A549 (cell line): ENCODE data around the gene TSTD2. TPM values are rescaled to one million over a fixed set of nuclear protein-coding genes. Genes with fewer than 3 reads are reported as not detected.

ENCODE experiments used
- ATAC-seq, 2 experiments: fragments of 200-7000 bp in 1 of 2; fragments of >200 bp in 1 of 2; cut with Nextera tagmentation in 1 of 2; cut with Tn5 transposase in 1 of 2; 3 replicates each; pipeline versions ENCODE4 v1.8.0 to v1.9.1; 2018 to 2020; ENCODE audit warnings: mild to moderate bottlenecking in 1 of 2, moderate library complexity in 1 of 2
- CTCF ChIA-PET: fragments of 300-600 bp; sonication (Branson Sonifier 250); formaldehyde crosslinking; extraction: SDS; loops from one replicate; lab custom pipeline; 2021; ENCODE audit warnings: antibody characterized with exemption, inconsistent platforms; lab: Yijun Ruan, JAX
- POLR2A ChIA-PET: fragments of 350-600 bp; formaldehyde crosslinking; extraction: SDS; loops from one replicate; lab custom pipeline; 2021; ENCODE audit warnings: antibody characterized with exemption, inconsistent platforms; lab: Yijun Ruan, JAX
- DNase-seq, 2 experiments: peaks; one replicate each; pipeline versions ENCODE4 v3.0.0 to v3.0.0-alpha.2; 2011 to 2016; ENCODE audit warnings: low read depth in 1 of 2, low spot score in 1 of 2
- FAIRE-seq: peaks from 2 replicates; lab custom pipeline; 2011; peaks lifted over from hg19 to GRCh38; lab: Jason Lieb, UNC
- H3K27ac ChIP-seq, 2 experiments: fragments of >200 bp; sonication (Bioruptor Twin); formaldehyde crosslinking; 3 replicates each; pipeline ENCODE4 v1.5.1; 2016 to 2017
- H3K4me1 ChIP-seq: fragments of >200 bp; sonication (Bioruptor Twin); formaldehyde crosslinking; 3 replicates; pipeline ENCODE4 v1.6.1; 2016
- H3K4me2 ChIP-seq: fragments of >200 bp; sonication (Bioruptor Twin); formaldehyde crosslinking; 3 replicates; pipeline ENCODE4 v1.6.1; 2016
- H3K4me3 ChIP-seq: fragments of >200 bp; sonication (Bioruptor Twin); formaldehyde crosslinking; 3 replicates; pipeline ENCODE4 v1.5.1; 2016
- H3K9me3 ChIP-seq: fragments of >200 bp; sonication (Bioruptor Twin); formaldehyde crosslinking; 3 replicates; pipeline ENCODE4 v1.6.1; 2016
- BHLHE40 ChIP-seq: IDR thresholded peaks from 2 replicates; pipeline ENCODE4 v1.6.1; 2012; ENCODE audit warnings: low read depth, low read length, inconsistent platforms
- CEBPB ChIP-seq, 2 experiments: fragments of >200 bp in 1 of 2; sonication (Bioruptor Twin) in 1 of 2; formaldehyde crosslinking in 1 of 2; IDR thresholded peaks; 2 replicates each; pipeline ENCODE4 v1.6.1; 2012 to 2016
- CHD2 ChIP-seq: fragments of 150-350 bp; IDR thresholded peaks from 2 replicates; pipeline ENCODE4 v1.6.1; 2014; ENCODE audit warnings: low read length; ENCODE audit not compliant: partially characterized antibody
- CHD4 ChIP-seq: fragments of 200-600 bp; sonication (generic); IDR thresholded peaks from 2 replicates; pipeline ENCODE4 v1.6.1; 2016; ENCODE audit warnings: antibody characterized with exemption, mild to moderate bottlenecking, borderline replicate concordance
- CTCF ChIP-seq: fragments of >200 bp; sonication (Bioruptor Twin); formaldehyde crosslinking; IDR thresholded peaks from 3 replicates; pipeline ENCODE4 v1.5.1; 2016
- E2F6 ChIP-seq: IDR thresholded peaks from 2 replicates; pipeline ENCODE4 v1.6.1; 2012; ENCODE audit warnings: low read depth, borderline replicate concordance
- EHF ChIP-seq: fragments of 250-450 bp; sonication (Bioruptor Pico); IDR thresholded peaks from 2 replicates; pipeline ENCODE4 v1.5.0; 2020; ENCODE audit warnings: mild to moderate bottlenecking
- ELK1 ChIP-seq: fragments of 150-350 bp; IDR thresholded peaks from 2 replicates; pipeline ENCODE4 v1.6.1; 2014; ENCODE audit warnings: low read depth, mild to moderate bottlenecking, low read length
- EP300 ChIP-seq, 2 experiments: fragments of >200 bp; sonication (Bioruptor Twin); formaldehyde crosslinking; IDR thresholded peaks; 2 replicates in 1 of 2; 3 replicates in 1 of 2; pipeline ENCODE4 v1.6.1; 2016 to 2017
- FOSB ChIP-seq: fragments of 250-450 bp; sonication (Bioruptor Pico); IDR thresholded peaks from 2 replicates; pipeline ENCODE4 v1.5.0; 2020; ENCODE audit warnings: mild to moderate bottlenecking, moderate library complexity
- FOXS1 ChIP-seq: fragments of 250-450 bp; sonication (Bioruptor Pico); IDR thresholded peaks from 2 replicates; pipeline ENCODE4 v1.5.0; 2020; ENCODE audit warnings: mild to moderate bottlenecking, moderate library complexity
- JUNB ChIP-seq: fragments of >200 bp; sonication (Bioruptor Twin); formaldehyde crosslinking; IDR thresholded peaks from 2 replicates; pipeline ENCODE4 v1.6.1; 2016
- KDM1A ChIP-seq: fragments of 200-600 bp; sonication (generic); IDR thresholded peaks from 2 replicates; pipeline ENCODE4 v1.6.1; 2016; ENCODE audit warnings: low read depth, mild to moderate bottlenecking
- KDM5A ChIP-seq: fragments of 200-600 bp; sonication (generic); IDR thresholded peaks from 2 replicates; pipeline ENCODE4 v1.6.1; 2016; ENCODE audit warnings: antibody characterized with exemption, mild to moderate bottlenecking
- NPAS2 ChIP-seq: fragments of 250-450 bp; sonication (Bioruptor Pico); IDR thresholded peaks from 2 replicates; pipeline ENCODE4 v1.8.0; 2022; ENCODE audit warnings: mild to moderate bottlenecking, moderate library complexity, borderline replicate concordance
- RCOR1 ChIP-seq: fragments of 150-350 bp; IDR thresholded peaks from 2 replicates; pipeline ENCODE4 v1.6.1; 2014; ENCODE audit warnings: antibody characterized with exemption, low read length, low read depth
- REST ChIP-seq: fragments of 200-600 bp; sonication (generic); IDR thresholded peaks from 2 replicates; pipeline ENCODE4 v1.6.1; 2016; ENCODE audit warnings: antibody characterized with exemption, mild to moderate bottlenecking, moderate library complexity
- SREBF2 ChIP-seq: fragments of 450-650 bp; IDR thresholded peaks from 2 replicates; pipeline ENCODE4 v1.6.1; 2014; ENCODE audit warnings: mild to moderate bottlenecking, moderate library complexity
- ZC3H11A ChIP-seq: fragments of 450-650 bp; IDR thresholded peaks from 2 replicates; pipeline ENCODE4 v1.6.1; 2014; ENCODE audit warnings: antibody characterized with exemption, mild to moderate bottlenecking
- ZFP36 ChIP-seq: fragments of 450-650 bp; IDR thresholded peaks from 2 replicates; pipeline ENCODE4 v1.6.1; 2014; ENCODE audit warnings: borderline replicate concordance; ENCODE audit not compliant: partially characterized antibody
- WGBS: methylation state at CpG from one replicate; pipeline ENCODE4 v1.1.6; 2017; ENCODE audit errors: missing lambda C conversion rate; 5-methylcytosine and 5-hydroxymethylcytosine counted together
- polyA plus RNA-seq, 4 experiments: library from polyadenylated mRNA; depleted of rRNA in 3 of 4; stranded (reverse); fragments of >200 nt; fragmentation: RNase III in 1 of 4; extraction: RNeasy Plus Mini Kit Qiagen cat#74134 plus additional on column Dnase treatment in 1 of 4; gene quantifications; 2 replicates in 3 of 4; 3 replicates in 1 of 4; pipeline ENCODE4 v1.2.3, GENCODE V29; 2011 to 2017
- TF ChIP-seq, protein P1 (sequence below): fragments of >200 bp; sonication (Bioruptor Twin); formaldehyde crosslinking; IDR thresholded peaks from 3 replicates; pipeline ENCODE4 v1.6.1; 2016
- TF ChIP-seq, protein P2 (sequence below): fragments of 250-450 bp; sonication (Bioruptor Pico); IDR thresholded peaks from 2 replicates; pipeline ENCODE4 v1.5.0; 2021; ENCODE audit warnings: mild to moderate bottlenecking, moderate library complexity, borderline replicate concordance

TSTD2 gene
- polyA plus RNA-seq, 2 of the 4 experiments (the other 2 are of a cell fraction): 11.4 to 37.4 TPM

GRCh38 chr9:97572892-97573365 is 60.2 kb downstream of the TSTD2 start:
- ChIA-PET CTCF (interaction anchor here (1.2 to 3.5 kb wide), 5 partner anchors 25 to 100 kb away, joined by 3 to 15 read pairs (median 4); no protein-coding TSS in a partner anchor), POLR2A (no interaction called here)
- Histone ChIP-seq H3K4me1 (no peaks in the 10 kb centered on the region), H3K4me2 (no peak overlapping the region), H3K27ac (no peak overlapping the region), H3K9me3 (no peaks in the 10 kb centered on the region), H3K4me3 (no peak overlapping the region)
- DNase-seq: no peak
- 74% methylated on average over 6 of the region's 6 CpGs for WGBS
- FAIRE-seq: no peak
- no peak for ATAC-seq
- no peak for TF ChIP-seq JUNB
- TF ChIP-seq ELK1: no peak
- TF ChIP-seq BHLHE40: no peak
- no peak for TF ChIP-seq SREBF2
- no peak for TF ChIP-seq CEBPB (IDR thresholded peaks at IDR 0.05)
- no peak for TF ChIP-seq ZC3H11A
- TF ChIP-seq ZFP36: no peak
- no peak for TF ChIP-seq CHD4
- TF ChIP-seq EHF (CRISPR knock-in tag): no peak
- no peak for TF ChIP-seq E2F6
- TF ChIP-seq KDM5A: no peak
- TF ChIP-seq CTCF: no peak
- no peak for TF ChIP-seq EP300 (IDR thresholded peaks at IDR 0.05)
- no peak for TF ChIP-seq KDM1A

GRCh38 chr9:97572196-97572891 is 60.8 kb downstream of the TSTD2 start:
- Histone ChIP-seq H3K4me2 (no peak overlapping the region), H3K9me3 (no peaks in the 10 kb centered on the region), H3K27ac (no peak overlapping the region), H3K4me1 (no peaks in the 10 kb centered on the region), H3K4me3 (no peak overlapping the region)
- DNase-seq (no peak), FAIRE-seq (no peak), ATAC-seq (no peak)
- ChIA-PET CTCF (interaction anchor here (1.2 to 3.5 kb wide), 5 partner anchors 26 to 99 kb away, joined by 3 to 15 read pairs (median 4); no protein-coding TSS in a partner anchor), POLR2A (no interaction called here)
- 67% methylated on average over 8 of the region's 9 CpGs for WGBS
- TF ChIP-seq RCOR1 (no peak), NPAS2 (CRISPR knock-in tag) (no peak), ZC3H11A (no peak), FOXS1 (CRISPR knock-in tag) (no peak), FOSB (CRISPR knock-in tag) (no peak), BHLHE40 (no peak)

DNA sequence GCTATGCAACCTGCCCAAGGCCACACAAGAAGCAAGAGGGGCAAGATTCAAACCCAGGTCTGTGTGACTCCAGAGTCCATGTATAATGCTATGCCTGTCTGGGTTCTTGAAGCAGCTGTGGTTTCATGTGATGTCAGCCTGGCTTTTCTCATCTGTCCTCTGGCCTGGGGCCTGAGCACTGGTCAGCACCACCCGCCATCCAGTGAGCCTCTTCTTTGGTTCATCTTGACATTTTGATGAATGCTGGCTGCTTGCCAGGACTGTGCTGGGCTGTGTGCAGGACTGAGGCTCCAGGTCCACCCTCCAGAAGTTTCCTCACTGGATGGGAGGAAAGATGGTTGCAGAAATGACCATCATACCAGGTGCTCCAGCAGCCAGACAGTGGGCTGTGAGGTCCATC is 61.5 kb downstream of the TSTD2 start:
- H3K4me2 ChIP-seq: no peak overlapping the region
- FAIRE-seq (no peak), DNase-seq (no peak), ATAC-seq (no peak)
- no peaks in the 10 kb centered on the region for H3K9me3 ChIP-seq
- H3K27ac ChIP-seq: no peak overlapping the region
- ChIA-PET CTCF (interaction anchor here (1.3 to 1.4 kb wide), 2 partner anchors 44 to 98 kb away, joined by 3 to 6 read pairs; no protein-coding TSS in a partner anchor), POLR2A (no interaction called here)
- H3K4me3 ChIP-seq: no peak overlapping the region
- 80% methylated on average over 1 of the region's 1 CpG for WGBS
- H3K4me1 ChIP-seq: no peaks in the 10 kb centered on the region
- TF ChIP-seq, protein P1, sequence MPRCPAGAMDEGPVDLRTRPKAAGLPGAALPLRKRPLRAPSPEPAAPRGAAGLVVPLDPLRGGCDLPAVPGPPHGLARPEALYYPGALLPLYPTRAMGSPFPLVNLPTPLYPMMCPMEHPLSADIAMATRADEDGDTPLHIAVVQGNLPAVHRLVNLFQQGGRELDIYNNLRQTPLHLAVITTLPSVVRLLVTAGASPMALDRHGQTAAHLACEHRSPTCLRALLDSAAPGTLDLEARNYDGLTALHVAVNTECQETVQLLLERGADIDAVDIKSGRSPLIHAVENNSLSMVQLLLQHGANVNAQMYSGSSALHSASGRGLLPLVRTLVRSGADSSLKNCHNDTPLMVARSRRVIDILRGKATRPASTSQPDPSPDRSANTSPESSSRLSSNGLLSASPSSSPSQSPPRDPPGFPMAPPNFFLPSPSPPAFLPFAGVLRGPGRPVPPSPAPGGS: no peak
- TF ChIP-seq EHF (CRISPR knock-in tag) (no peak), REST (no peak), CHD4 (no peak), KDM5A (no peak), CHD2 (no peak), EP300 (IDR thresholded peaks at IDR 0.05) (no peak)
- TF ChIP-seq, protein P2, sequence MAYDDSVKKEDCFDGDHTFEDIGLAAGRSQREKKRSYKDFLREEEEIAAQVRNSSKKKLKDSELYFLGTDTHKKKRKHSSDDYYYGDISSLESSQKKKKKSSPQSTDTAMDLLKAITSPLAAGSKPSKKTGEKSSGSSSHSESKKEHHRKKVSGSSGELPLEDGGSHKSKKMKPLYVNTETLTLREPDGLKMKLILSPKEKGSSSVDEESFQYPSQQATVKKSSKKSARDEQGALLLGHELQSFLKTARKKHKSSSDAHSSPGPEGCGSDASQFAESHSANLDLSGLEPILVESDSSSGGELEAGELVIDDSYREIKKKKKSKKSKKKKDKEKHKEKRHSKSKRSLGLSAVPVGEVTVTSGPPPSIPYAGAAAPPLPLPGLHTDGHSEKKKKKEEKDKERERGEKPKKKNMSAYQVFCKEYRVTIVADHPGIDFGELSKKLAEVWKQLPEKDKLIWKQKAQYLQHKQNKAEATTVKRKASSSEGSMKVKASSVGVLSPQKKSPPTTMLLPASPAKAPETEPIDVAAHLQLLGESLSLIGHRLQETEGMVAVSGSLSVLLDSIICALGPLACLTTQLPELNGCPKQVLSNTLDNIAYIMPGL (CRISPR knock-in tag): no peak
